Stimulated activated CD4-positive, alpha-beta T cell treated with anti-CD3 and anti-CD28 coated beads, Interleukin-15, amount 100 ng/mL, for 48 hours (primary cell): ENCODE results near the gene ZNF444.
A peak's percentile ranks its signal among the peaks of the same experiment; 100 is the strongest.
"Not testable (repeated sequence)": the region's sequence is repeated elsewhere in the genome, so short reads cannot be mapped to it uniquely, and the experiment has no call there.

Experiments used
- DNase-seq, 2 donors: peaks; one replicate each; pipeline ENCODE4 v3.0.0-alpha.2; 2020; ENCODE audit warnings: low read depth in 2 of 2

ZNF444 gene

GRCh38 chr19:56140583-56141416 is at the start of gene ZNF444:
ZNF444 (plus strand) TSS chr19:56141287; CDS start chr19:56146912, 5,625 bp downstream.
- DNase-seq = peak; percentile 98 to 99

- no peak for DNase-seq
Observed at GRCh38 chr19:56091751-56092546, 49.1 kb upstream of the ZNF444 start.

GRCh38 chr19:56092685-56093631 is 48.1 kb upstream of the ZNF444 start:
- DNase-seq = no peak

GRCh38 chr19:56094449-56094848 is 46.6 kb upstream of the ZNF444 start:
- DNase-seq = no peak

- DNase-seq = no peak
Observed at GRCh38 chr19:56096665-56097064, 44.4 kb upstream of the ZNF444 start.

- DNase-seq = no peak
Observed at GRCh38 chr19:56097306-56097705, 43.8 kb upstream of the ZNF444 start.

GRCh38 chr19:56097776-56098175 is 43.3 kb upstream of the ZNF444 start:
- no peak for DNase-seq

GRCh38 chr19:56098237-56098636 is 42.9 kb upstream of the ZNF444 start:
- DNase-seq = not testable (repeated sequence)

GRCh38 chr19:56098731-56099568 is 42.1 kb upstream of the ZNF444 start:
- no peak for DNase-seq

GRCh38 chr19:56099638-56100539 is 41.2 kb upstream of the ZNF444 start:
- DNase-seq = no peak

GRCh38 chr19:56101095-56101494 is 40.0 kb upstream of the ZNF444 start:
- no peak for DNase-seq

- DNase-seq = no peak
Observed at GRCh38 chr19:56101746-56102535, 39.1 kb upstream of the ZNF444 start.

GRCh38 chr19:56103027-56103614 is 38.0 kb upstream of the ZNF444 start:
- DNase-seq = no peak

GRCh38 chr19:56104423-56104822 is 36.7 kb upstream of the ZNF444 start:
- no peak for DNase-seq

GRCh38 chr19:56105090-56105701 is 35.9 kb upstream of the ZNF444 start:
- DNase-seq = peak in 1 of 2 donors; percentile 25

GRCh38 chr19:56105831-56106396 is 35.2 kb upstream of the ZNF444 start:
- DNase-seq = not testable (repeated sequence)

- no peak for DNase-seq
Observed at GRCh38 chr19:56106397-56106849, 34.7 kb upstream of the ZNF444 start.

GRCh38 chr19:56106993-56107392 is 34.1 kb upstream of the ZNF444 start:
- no peak for DNase-seq
